Temporal lobe (tissue), 1 donor: ENCODE measurements around the gene GRHL1. TPM values are rescaled to one million over a fixed set of nuclear protein-coding genes. Genes with fewer than 3 reads are reported as not detected.

ENCODE experiments used
- total RNA-seq: library from RNA; depleted of rRNA; stranded (reverse); fragments of >200 nt; gene quantifications from one replicate; pipeline ENCODE4 v1.2.3, GENCODE V29; 2014

The GRHL1 gene
- total RNA-seq, 1 donor from 2014 or later = 3.2 TPM

Other genes with a start within 250 kb of the GRHL1 start
- gene TAF1B, start 108.2 kb upstream of the GRHL1 start, total RNA-seq = 22.9 TPM
- 13.3 TPM for gene KLF11, start 91.9 kb downstream of the GRHL1 start, total RNA-seq
- 0.49 TPM for gene CYS1, start 128.7 kb downstream of the GRHL1 start, total RNA-seq
- 4.4 TPM for gene RRM2, start 171.0 kb downstream of the GRHL1 start, total RNA-seq